BLaER1 (cell line): Measurements from ENCODE around the gene CALM3.
"Not testable (repeated sequence)": the region's sequence is repeated elsewhere in the genome, so short reads cannot be mapped to it uniquely, and the experiment has no call there.

ENCODE experiments used
- H3K27ac ChIP-seq: shearing (Covaris generic); formaldehyde crosslinking; 2 replicates; pipeline ENCODE4 v1.8.1; 2022
- H3K27me3 ChIP-seq: shearing (Covaris generic); formaldehyde crosslinking; 2 replicates; pipeline ENCODE4 v1.8.1; 2022
- H3K36me3 ChIP-seq: shearing (Covaris generic); formaldehyde crosslinking; 2 replicates; pipeline ENCODE4 v1.8.1; 2022
- H3K4me1 ChIP-seq: shearing (Covaris generic); formaldehyde crosslinking; 2 replicates; pipeline ENCODE4 v1.8.1; 2022
- H3K4me2 ChIP-seq: shearing (Covaris generic); formaldehyde crosslinking; 2 replicates; pipeline ENCODE4 v1.8.1; 2022
- H3K4me3 ChIP-seq: shearing (Covaris generic); formaldehyde crosslinking; 2 replicates; pipeline ENCODE4 v1.8.1; 2022
- H3K9ac ChIP-seq: shearing (Covaris generic); formaldehyde crosslinking; 2 replicates; pipeline ENCODE4 v1.8.1; 2022
- H3K9me3 ChIP-seq: shearing (Covaris generic); formaldehyde crosslinking; 2 replicates; pipeline ENCODE4 v1.8.1; 2022
- H4K20me1 ChIP-seq: shearing (Covaris generic); formaldehyde crosslinking; 2 replicates; pipeline ENCODE4 v1.8.1; 2022
- Cebpa-rat ChIP-seq: shearing (Covaris generic); IDR thresholded peaks from 2 replicates; pipeline ENCODE4 v1.8.1; 2022

CALM3 gene

GRCh38 chr19:46601318-46602224 lies at the start of gene CALM3:
Gene CALM3, plus strand, starts transcription at chr19:46601330. Its CDS starts 105 bp downstream, at chr19:46601435.
- Histone ChIP-seq H3K27me3 (no peaks in the 10 kb centered on the region), H3K9me3 (peaks cover 26% of the 10 kb centered on the region), H3K4me1 (peaks cover 43% of the 10 kb centered on the region), H3K9ac (peak within 1 kb of the TSS; percentile 100), H3K36me3 (peaks cover 18% of the 10 kb centered on the region), H4K20me1 (peaks cover 47% of the 10 kb centered on the region), H3K4me2 (peak within 1 kb of the TSS; percentile 97), H3K27ac (peak within 1 kb of the TSS; percentile 100), H3K4me3 (peak within 1 kb of the TSS; percentile 98)
- TF ChIP-seq Cebpa-rat = no peak

GRCh38 chr19:46552891-46553290 lies 48.2 kb upstream of the CALM3 start:
- H3K27me3 ChIP-seq = no peaks in the 10 kb centered on the region
- peaks cover 60% of the 10 kb centered on the region for H3K9me3 ChIP-seq
- TF ChIP-seq Cebpa-rat = no peak

GRCh38 chr19:46554161-46554560 lies 47.0 kb upstream of the CALM3 start:
- Histone ChIP-seq H3K4me2 (no peak overlapping the region), H3K4me1 (no peaks in the 10 kb centered on the region; the same call in 1 of the 2 replicates)

More at GRCh38 chr19:46552891-46553290, 48.2 kb upstream of the CALM3 start:
- Histone ChIP-seq H4K20me1 (no peaks in the 10 kb centered on the region), H3K9ac (no peak overlapping the region), H3K36me3 (no peaks in the 10 kb centered on the region), H3K4me2 (no peak overlapping the region), H3K4me1 (no peaks in the 10 kb centered on the region; the same call in 1 of the 2 replicates), H3K27ac (no peak overlapping the region), H3K4me3 (no peak overlapping the region)

GRCh38 chr19:46555628-46556280 lies 45.4 kb upstream of the CALM3 start:
- Histone ChIP-seq H3K27me3 (no peaks in the 10 kb centered on the region), H3K4me3 (no peak overlapping the region), H3K36me3 (no peaks in the 10 kb centered on the region), H3K27ac (no peak overlapping the region), H3K4me2 (no peak overlapping the region), H3K9me3 (peaks cover 42% of the 10 kb centered on the region), H3K4me1 (no peaks in the 10 kb centered on the region; the same call in 1 of the 2 replicates), H3K9ac (no peak overlapping the region), H4K20me1 (no peaks in the 10 kb centered on the region)
- no peak for TF ChIP-seq Cebpa-rat

More at GRCh38 chr19:46554161-46554560, 47.0 kb upstream of the CALM3 start:
- Histone ChIP-seq H3K27me3 (no peaks in the 10 kb centered on the region), H3K9ac (no peak overlapping the region), H4K20me1 (no peaks in the 10 kb centered on the region), H3K4me3 (no peak overlapping the region), H3K27ac (no peak overlapping the region), H3K36me3 (no peaks in the 10 kb centered on the region), H3K9me3 (peaks cover 56% of the 10 kb centered on the region)
- TF ChIP-seq Cebpa-rat = no peak

GRCh38 chr19:46556471-46556870 lies 44.7 kb upstream of the CALM3 start:
- not testable (repeated sequence) for H3K4me1 ChIP-seq, H4K20me1 ChIP-seq, H3K4me3 ChIP-seq, H3K27ac ChIP-seq, H3K4me2 ChIP-seq, H3K9ac ChIP-seq, H3K36me3 ChIP-seq, H3K27me3 ChIP-seq
- H3K9me3 ChIP-seq = peaks cover 35% of the 10 kb centered on the region

- H3K4me2 ChIP-seq = no peak overlapping the region
- H4K20me1 ChIP-seq = no peaks in the 10 kb centered on the region
- peaks cover 24% of the 10 kb centered on the region for H3K9me3 ChIP-seq
- peaks cover 17% of the 10 kb centered on the region for H3K4me1 ChIP-seq
- TF ChIP-seq Cebpa-rat = no peak
- no peak overlapping the region for H3K9ac ChIP-seq
- H3K27me3 ChIP-seq = no peaks in the 10 kb centered on the region
- H3K4me3 ChIP-seq = no peak overlapping the region
- H3K27ac ChIP-seq = no peak overlapping the region
- no peaks in the 10 kb centered on the region for H3K36me3 ChIP-seq
These were observed 41.9 kb upstream of the CALM3 start for GRCh38 chr19:46559203-46559602.

- not testable (repeated sequence) for H3K27ac ChIP-seq, H4K20me1 ChIP-seq, H3K4me2 ChIP-seq, H3K9ac ChIP-seq, H3K4me3 ChIP-seq, H3K27me3 ChIP-seq, H3K36me3 ChIP-seq
- Histone ChIP-seq H3K9me3 (peaks cover 24% of the 10 kb centered on the region), H3K4me1 (peaks cover 22% of the 10 kb centered on the region)
These were observed 41.5 kb upstream of the CALM3 start for GRCh38 chr19:46559675-46560074.

GRCh38 chr19:46564701-46565100 lies 36.4 kb upstream of the CALM3 start:
- Histone ChIP-seq H3K36me3 (no peaks in the 10 kb centered on the region), H3K9ac (no peak overlapping the region), H3K4me2 (peak overlapping the region; percentile 42), H3K27ac (no peak overlapping the region; the same call in 1 of the 2 replicates), H3K27me3 (no peaks in the 10 kb centered on the region), H3K9me3 (no peaks in the 10 kb centered on the region), H3K4me1 (peaks cover 28% of the 10 kb centered on the region), H4K20me1 (no peaks in the 10 kb centered on the region), H3K4me3 (no peak overlapping the region)
- no peak for TF ChIP-seq Cebpa-rat

GRCh38 chr19:46571495-46571894 lies 29.6 kb upstream of the CALM3 start:
- H3K9ac ChIP-seq = no peak overlapping the region
- H3K36me3 ChIP-seq = no peaks in the 10 kb centered on the region

More at GRCh38 chr19:46571495-46571894, 29.6 kb upstream of the CALM3 start:
- Histone ChIP-seq H3K9me3 (peaks cover 8% of the 10 kb centered on the region), H3K4me1 (peaks cover 27% of the 10 kb centered on the region), H3K27ac (no peak overlapping the region), H3K4me3 (no peak overlapping the region), H3K4me2 (no peak overlapping the region), H4K20me1 (no peaks in the 10 kb centered on the region), H3K27me3 (no peaks in the 10 kb centered on the region)
- TF ChIP-seq Cebpa-rat = no peak
